ENCODE measurements around the gene CCDC9. TPM values are rescaled to one million over a fixed set of nuclear protein-coding genes. Genes with fewer than 3 reads are reported as not detected.

CCDC9 gene
- total RNA-seq, 1 donor from 2014 or later: 49.2 TPM

- Mint-ChIP-seq H3K9me3 (no peaks in the 10 kb centered on the region), H3K27ac (peak overlapping the region; percentile 77), H3K27me3 (ENCODE audit: low read depth) (peaks cover 3% of the 10 kb centered on the region), H3K4me1 (peaks cover 16% of the 10 kb centered on the region), H3K36me3 (no peaks in the 10 kb centered on the region), H3K4me3 (peak overlapping the region; percentile 49)
- no peak for DNase-seq (ENCODE audit: low spot score in 2 of 2, unreplicated experiment in 2 of 2)
- TF ChIP-seq, protein P1, sequence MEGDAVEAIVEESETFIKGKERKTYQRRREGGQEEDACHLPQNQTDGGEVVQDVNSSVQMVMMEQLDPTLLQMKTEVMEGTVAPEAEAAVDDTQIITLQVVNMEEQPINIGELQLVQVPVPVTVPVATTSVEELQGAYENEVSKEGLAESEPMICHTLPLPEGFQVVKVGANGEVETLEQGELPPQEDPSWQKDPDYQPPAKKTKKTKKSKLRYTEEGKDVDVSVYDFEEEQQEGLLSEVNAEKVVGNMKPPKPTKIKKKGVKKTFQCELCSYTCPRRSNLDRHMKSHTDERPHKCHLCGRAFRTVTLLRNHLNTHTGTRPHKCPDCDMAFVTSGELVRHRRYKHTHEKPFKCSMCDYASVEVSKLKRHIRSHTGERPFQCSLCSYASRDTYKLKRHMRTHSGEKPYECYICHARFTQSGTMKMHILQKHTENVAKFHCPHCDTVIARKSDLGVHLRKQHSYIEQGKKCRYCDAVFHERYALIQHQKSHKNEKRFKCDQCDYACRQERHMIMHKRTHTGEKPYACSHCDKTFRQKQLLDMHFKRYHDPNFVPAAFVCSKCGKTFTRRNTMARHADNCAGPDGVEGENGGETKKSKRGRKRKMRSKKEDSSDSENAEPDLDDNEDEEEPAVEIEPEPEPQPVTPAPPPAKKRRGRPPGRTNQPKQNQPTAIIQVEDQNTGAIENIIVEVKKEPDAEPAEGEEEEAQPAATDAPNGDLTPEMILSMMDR (IDR thresholded peaks at IDR 0.05; ENCODE audit: unreplicated experiment): no peak
Observed at GRCh38 chr19:47240556-47240955, 15.8 kb upstream of the CCDC9 start.

DNA sequence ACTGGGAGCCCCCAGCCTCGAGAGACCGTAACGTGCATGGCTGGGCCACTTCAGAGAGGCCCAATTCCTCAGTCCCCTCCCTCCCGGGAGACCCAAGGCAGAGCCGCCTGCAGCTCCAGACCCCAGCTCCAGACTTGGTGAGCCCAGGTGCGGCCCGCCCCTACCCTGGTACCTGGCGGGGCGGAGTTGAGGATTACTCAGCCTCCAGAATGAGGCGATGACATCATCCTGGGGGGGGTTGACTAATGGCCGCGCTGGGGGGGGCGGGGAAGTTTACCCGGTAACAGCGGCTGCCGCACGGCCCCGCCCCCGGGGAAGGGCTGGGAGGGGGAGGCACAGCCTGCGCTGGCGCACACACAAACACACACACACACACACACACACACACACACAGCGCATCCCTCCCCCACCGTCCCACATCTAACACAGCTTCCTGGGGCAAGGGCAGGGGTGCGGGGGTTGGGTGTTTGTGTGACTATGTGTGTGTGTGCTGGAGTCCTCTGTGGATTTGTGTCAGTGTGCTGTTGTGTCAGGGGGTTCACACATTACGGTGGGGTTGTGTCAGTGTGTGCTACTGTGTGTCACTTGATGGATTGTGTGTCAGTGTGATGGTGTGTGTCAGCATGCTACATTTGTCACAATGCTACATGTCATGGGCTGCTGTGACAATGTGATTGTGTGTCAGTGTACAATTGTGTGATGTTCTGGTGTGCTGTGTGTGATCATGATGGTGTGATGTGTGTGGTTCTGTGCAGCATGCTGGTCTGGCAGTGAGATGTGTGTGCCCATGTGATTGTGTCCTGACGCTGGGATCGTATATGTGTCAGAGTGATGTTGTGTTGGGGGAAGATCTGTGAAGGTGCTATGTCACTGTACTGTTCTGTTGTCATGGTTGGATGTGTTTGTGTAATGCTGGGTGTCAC lies 15.1 kb upstream of the CCDC9 start:
- peak; percentile 75 to 79 for DNase-seq (ENCODE audit: low spot score in 2 of 2, unreplicated experiment in 2 of 2)

DNA sequence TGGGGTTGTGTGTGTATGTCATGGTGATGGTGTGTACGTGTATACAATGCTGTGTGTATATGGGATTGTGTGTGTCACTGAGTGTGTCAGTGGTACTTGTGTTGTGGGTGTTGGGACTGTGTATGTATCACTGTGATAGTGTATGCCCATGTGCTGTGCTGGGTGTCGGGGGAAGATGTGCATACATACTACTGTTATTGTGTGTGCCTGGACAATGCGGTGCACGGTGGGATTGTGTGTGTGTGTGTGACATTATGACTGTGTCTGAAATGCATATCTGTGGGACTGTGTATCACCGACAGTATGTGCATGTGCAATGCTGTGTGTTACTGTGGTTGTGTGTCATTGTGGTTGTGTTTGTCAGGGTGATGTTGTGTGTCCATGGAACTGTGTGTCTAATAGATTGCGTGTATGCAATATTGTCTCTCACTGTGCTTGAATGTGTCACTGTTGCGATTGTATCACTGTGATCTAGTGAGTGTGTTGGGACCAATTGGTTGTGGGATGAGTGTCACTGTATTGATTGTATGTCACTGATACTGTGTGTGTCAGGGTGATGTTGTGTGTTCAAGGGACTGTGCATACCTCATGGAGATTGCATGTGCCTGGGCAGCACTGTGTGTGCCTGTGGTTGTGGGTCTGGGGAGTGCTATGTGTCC lies 14.3 kb upstream of the CCDC9 start:
- Mint-ChIP-seq H3K36me3 (no peaks in the 10 kb centered on the region), H3K4me1 (peaks cover 16% of the 10 kb centered on the region), H3K27ac (no peak overlapping the region), H3K4me3 (no peak overlapping the region), H3K27me3 (ENCODE audit: low read depth) (peaks cover 3% of the 10 kb centered on the region), H3K9me3 (no peaks in the 10 kb centered on the region)
- TF ChIP-seq, protein P1 (IDR thresholded peaks at IDR 0.05; ENCODE audit: unreplicated experiment): no peak
- DNase-seq (ENCODE audit: low spot score in 2 of 2, unreplicated experiment in 2 of 2): no peak

More for the DNA sequence above, 15.1 kb upstream of the CCDC9 start:
- peaks cover 16% of the 10 kb centered on the region for H3K4me1 Mint-ChIP-seq
- peak overlapping the region; percentile 77 for H3K27ac Mint-ChIP-seq
- peaks cover 3% of the 10 kb centered on the region for H3K27me3 Mint-ChIP-seq (ENCODE audit: low read depth)
- no peaks in the 10 kb centered on the region for H3K9me3 Mint-ChIP-seq
- peak overlapping the region; percentile 49 for H3K4me3 Mint-ChIP-seq
- H3K36me3 Mint-ChIP-seq: no peaks in the 10 kb centered on the region
- TF ChIP-seq, protein P1 (IDR thresholded peaks at IDR 0.05; ENCODE audit: unreplicated experiment): no peak

- Mint-ChIP-seq H3K4me3 (peak overlapping the region; percentile 48), H3K36me3 (no peaks in the 10 kb centered on the region), H3K9me3 (no peaks in the 10 kb centered on the region), H3K4me1 (peaks cover 19% of the 10 kb centered on the region), H3K27me3 (ENCODE audit: low read depth) (peaks cover 3% of the 10 kb centered on the region), H3K27ac (peak overlapping the region; percentile 86)
- TF ChIP-seq, protein P1 (IDR thresholded peaks at IDR 0.05; ENCODE audit: unreplicated experiment): no peak
- DNase-seq (ENCODE audit: low spot score in 2 of 2, unreplicated experiment in 2 of 2): no peak
Observed at GRCh38 chr19:47243364-47243775, 13.0 kb upstream of the CCDC9 start.

- no peaks in the 10 kb centered on the region for H3K9me3 Mint-ChIP-seq
- H3K4me1 Mint-ChIP-seq: peaks cover 17% of the 10 kb centered on the region
- peaks cover 3% of the 10 kb centered on the region for H3K27me3 Mint-ChIP-seq (ENCODE audit: low read depth)
- peak overlapping the region; percentile 48 for H3K4me3 Mint-ChIP-seq
- peak overlapping the region; percentile 93 for H3K27ac Mint-ChIP-seq
- TF ChIP-seq, protein P1 (IDR thresholded peaks at IDR 0.05; ENCODE audit: unreplicated experiment): peak; percentile 99
- no peaks in the 10 kb centered on the region for H3K36me3 Mint-ChIP-seq
- DNase-seq (ENCODE audit: low spot score in 2 of 2, unreplicated experiment in 2 of 2): peak; percentile 86 to 97
Observed at GRCh38 chr19:47243776-47244547, 12.4 kb upstream of the CCDC9 start.
